ENCODE results near the gene DLGAP1.

The DLGAP1 gene

GRCh38 chr18:3983351-3983969 lies 471.6 kb downstream of the DLGAP1 start:
- DNase-seq, result no peak

GRCh38 chr18:3982541-3982940 lies 472.6 kb downstream of the DLGAP1 start:
- DNase-seq, result no peak

GRCh38 chr18:3979024-3979423 lies 476.1 kb downstream of the DLGAP1 start:
- DNase-seq, result no peak

- DNase-seq, result no peak
Observed at GRCh38 chr18:3973191-3973850, 481.8 kb downstream of the DLGAP1 start.

GRCh38 chr18:3972291-3972930 lies 482.7 kb downstream of the DLGAP1 start:
- DNase-seq, result no peak

- DNase-seq, result no peak
Observed at GRCh38 chr18:3970929-3971328, 484.2 kb downstream of the DLGAP1 start.

- DNase-seq, result no peak
Observed at GRCh38 chr18:3967359-3968180, 487.5 kb downstream of the DLGAP1 start.

GRCh38 chr18:3966642-3967358 lies 488.3 kb downstream of the DLGAP1 start:
- no peak for DNase-seq

- DNase-seq, result no peak
Observed at GRCh38 chr18:3966246-3966641, 488.9 kb downstream of the DLGAP1 start.

- no peak for DNase-seq
Observed at GRCh38 chr18:3960977-3961376, 494.1 kb downstream of the DLGAP1 start.

- no peak for DNase-seq
Observed at GRCh38 chr18:3960142-3960541, 495.0 kb downstream of the DLGAP1 start.

- no peak for DNase-seq
Observed at GRCh38 chr18:3952031-3952430, 503.1 kb downstream of the DLGAP1 start.

- DNase-seq, result no peak
Observed at GRCh38 chr18:3950668-3951404, 504.3 kb downstream of the DLGAP1 start.

GRCh38 chr18:3948958-3949357 lies 506.1 kb downstream of the DLGAP1 start:
- DNase-seq, result no peak

- DNase-seq, result no peak
Observed at GRCh38 chr18:3947383-3947782, 507.7 kb downstream of the DLGAP1 start.

GRCh38 chr18:3935305-3935704 lies 519.8 kb downstream of the DLGAP1 start:
- no peak for DNase-seq

GRCh38 chr18:3932276-3932675 lies 522.8 kb downstream of the DLGAP1 start:
- DNase-seq, result no peak

GRCh38 chr18:3931542-3932112 lies 523.5 kb downstream of the DLGAP1 start:
- DNase-seq, result no peak

GRCh38 chr18:3931013-3931315 lies 524.1 kb downstream of the DLGAP1 start:
- no peak for DNase-seq

- no peak for DNase-seq
Observed at GRCh38 chr18:3930126-3931012, 524.7 kb downstream of the DLGAP1 start.

- no peak for DNase-seq
Observed at GRCh38 chr18:3924455-3924854, 530.7 kb downstream of the DLGAP1 start.

All from T-helper 9 cell (primary cell).